ENCODE measurements around the gene RXRB.

DNA sequence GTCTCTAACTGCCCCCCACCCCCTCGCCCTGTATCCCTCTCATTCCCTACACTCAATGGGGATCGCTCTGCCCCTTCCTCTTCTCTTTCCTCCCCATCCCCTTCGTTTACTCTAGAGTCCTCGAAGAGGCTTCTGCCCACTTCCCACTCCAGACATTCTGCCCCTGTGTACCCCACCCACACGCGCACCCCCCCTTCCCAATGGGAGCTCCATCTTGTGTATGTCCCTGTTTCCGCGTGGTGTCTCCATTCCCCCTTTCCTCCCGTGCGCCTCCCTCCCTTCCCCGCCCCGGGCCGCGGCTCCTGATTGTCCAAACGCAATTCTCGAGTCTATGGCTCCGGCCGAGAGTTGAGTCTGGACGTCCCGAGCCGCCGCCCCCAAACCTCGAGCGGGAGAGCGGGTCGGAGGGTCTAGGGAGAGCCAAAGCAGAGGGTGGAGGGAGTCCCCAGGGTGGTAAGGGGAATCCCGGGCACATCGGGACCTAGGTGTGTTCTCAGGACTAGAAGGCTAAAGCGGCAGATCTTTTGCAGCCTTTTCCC is 7.2 kb upstream of the RXRB start:
- TF ChIP-seq CTCF (IDR thresholded peaks at IDR 0.05; ENCODE audit: low read depth, low read length, poor library complexity, severe bottlenecking): no peak
- no peak for TF ChIP-seq EZH2phosphoT487 (IDR thresholded peaks at IDR 0.05; ENCODE audit: borderline replicate concordance, low read length)
